Retinal pigment epithelial cell (primary cell): ENCODE data around the gene GRIN3B.

Experiments
- DNase-seq: peaks from one replicate; pipeline ENCODE4 v3.0.0-alpha.2; 2010; ENCODE audit warnings: low read depth
- H3K4me3 ChIP-seq: 2 replicates; pipeline ENCODE4 v1.5.1; 2011; ENCODE audit warnings: mild to moderate bottlenecking, low read length, control low read depth, moderate library complexity
- TF ChIP-seq, protein P1 (sequence below): conservative IDR thresholded peaks from 2 replicates; pipeline ENCODE4 v1.5.1; 2011; ENCODE audit warnings: low read depth, low read length, control low read depth, inconsistent platforms

Gene GRIN3B

DNA sequence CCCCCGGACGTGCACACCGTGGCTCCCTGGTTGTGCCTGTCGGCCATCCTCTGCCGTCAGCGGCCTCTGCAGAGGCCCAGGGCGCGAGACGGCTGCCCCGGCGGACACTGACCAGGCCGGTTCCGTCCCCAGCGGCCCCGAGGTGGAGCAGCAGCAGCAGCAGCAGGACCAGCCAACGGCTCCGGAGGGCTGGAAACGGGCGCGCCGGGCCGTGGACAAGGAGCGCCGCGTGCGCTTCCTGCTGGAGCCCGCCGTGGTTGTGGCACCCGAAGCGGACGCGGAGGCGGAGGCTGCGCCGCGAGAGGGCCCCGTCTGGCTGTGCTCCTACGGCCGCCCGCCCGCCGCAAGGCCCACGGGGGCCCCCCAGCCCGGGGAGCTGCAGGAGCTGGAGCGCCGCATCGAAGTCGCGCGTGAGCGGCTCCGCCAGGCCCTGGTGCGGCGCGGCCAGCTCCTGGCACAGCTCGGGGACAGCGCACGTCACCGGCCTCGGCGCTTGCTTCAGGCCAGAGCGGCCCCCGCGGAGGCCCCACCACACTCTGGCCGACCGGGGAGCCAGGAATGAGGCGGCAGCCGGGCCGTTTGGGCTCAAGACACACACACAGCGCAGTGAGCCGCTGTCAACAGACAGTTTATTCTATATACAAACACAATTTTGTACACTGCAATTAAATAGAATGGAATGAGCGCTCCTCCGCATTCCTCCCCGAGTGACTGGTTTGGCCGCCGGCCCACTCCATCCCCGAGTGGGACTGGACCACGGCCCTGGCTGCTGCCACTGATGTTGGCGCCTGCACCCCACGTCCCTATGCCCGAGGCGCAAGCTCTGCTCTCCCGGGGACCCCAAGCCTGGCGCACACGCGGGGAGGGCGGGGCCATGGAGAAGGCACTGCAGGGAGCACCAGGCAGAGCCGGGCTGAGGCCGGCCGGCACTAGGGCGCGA is 9.1 kb downstream of the GRIN3B start:
- TF ChIP-seq, protein P1, sequence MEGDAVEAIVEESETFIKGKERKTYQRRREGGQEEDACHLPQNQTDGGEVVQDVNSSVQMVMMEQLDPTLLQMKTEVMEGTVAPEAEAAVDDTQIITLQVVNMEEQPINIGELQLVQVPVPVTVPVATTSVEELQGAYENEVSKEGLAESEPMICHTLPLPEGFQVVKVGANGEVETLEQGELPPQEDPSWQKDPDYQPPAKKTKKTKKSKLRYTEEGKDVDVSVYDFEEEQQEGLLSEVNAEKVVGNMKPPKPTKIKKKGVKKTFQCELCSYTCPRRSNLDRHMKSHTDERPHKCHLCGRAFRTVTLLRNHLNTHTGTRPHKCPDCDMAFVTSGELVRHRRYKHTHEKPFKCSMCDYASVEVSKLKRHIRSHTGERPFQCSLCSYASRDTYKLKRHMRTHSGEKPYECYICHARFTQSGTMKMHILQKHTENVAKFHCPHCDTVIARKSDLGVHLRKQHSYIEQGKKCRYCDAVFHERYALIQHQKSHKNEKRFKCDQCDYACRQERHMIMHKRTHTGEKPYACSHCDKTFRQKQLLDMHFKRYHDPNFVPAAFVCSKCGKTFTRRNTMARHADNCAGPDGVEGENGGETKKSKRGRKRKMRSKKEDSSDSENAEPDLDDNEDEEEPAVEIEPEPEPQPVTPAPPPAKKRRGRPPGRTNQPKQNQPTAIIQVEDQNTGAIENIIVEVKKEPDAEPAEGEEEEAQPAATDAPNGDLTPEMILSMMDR: no peak
- DNase-seq: no peak
- no peak overlapping the region for H3K4me3 ChIP-seq

GRCh38 chr19:1009981-1010538 is 9.8 kb downstream of the GRIN3B start:
- DNase-seq: no peak
- H3K4me3 ChIP-seq: no peak overlapping the region
- TF ChIP-seq, protein P1: no peak

- no peak overlapping the region for H3K4me3 ChIP-seq
Observed at GRCh38 chr19:1010586-1011510, 10.6 kb downstream of the GRIN3B start.

DNA sequence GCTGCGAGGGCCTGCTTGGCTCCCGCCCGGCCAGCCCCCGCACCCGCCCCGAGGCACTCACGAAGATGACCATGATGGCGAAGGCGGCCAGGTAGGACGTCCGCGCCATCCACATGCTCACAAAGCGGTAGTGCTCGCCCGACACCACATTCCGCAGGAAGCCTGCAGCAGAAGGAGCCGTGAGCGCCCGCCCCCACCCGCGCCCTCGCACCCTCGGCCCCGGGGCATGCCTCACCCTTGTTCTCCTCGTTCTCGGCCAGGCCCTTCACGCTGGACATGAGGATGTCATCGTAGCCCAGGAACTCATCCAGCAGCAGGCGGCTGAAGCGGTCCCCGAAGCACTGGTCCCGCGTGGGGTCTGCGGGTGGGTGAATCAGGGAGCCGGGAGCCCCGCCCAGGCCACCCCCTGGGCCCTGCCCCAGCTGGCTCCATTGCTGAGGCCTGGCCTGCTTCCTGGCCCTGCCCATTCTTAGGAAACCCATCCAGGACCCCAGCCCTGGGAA is 11.7 kb downstream of the GRIN3B start:
- H3K4me3 ChIP-seq: no peak overlapping the region
- DNase-seq: no peak
- TF ChIP-seq, protein P1: no peak

More at GRCh38 chr19:1010586-1011510, 10.6 kb downstream of the GRIN3B start:
- TF ChIP-seq, protein P1: no peak
- DNase-seq: no peak

DNA sequence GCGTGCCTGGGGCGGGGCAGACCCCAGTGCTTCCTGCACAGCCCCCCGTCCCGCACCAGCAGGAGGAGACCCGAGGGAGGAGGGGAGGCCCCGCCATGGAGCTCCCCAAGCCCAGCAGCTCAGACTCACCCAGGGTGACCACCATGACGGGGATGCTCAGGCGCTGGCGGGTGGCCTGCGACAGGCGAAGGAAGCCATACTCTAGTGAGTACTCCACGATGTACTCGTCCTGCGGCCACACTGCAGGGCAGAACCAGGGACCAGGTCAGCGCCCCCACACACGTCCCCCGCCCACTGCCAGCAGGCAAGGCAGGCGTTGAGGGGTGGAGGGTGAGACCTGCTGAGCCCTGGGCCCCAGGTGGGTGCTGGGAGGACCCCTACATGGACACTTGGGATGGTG is 12.1 kb downstream of the GRIN3B start:
- TF ChIP-seq, protein P1: no peak
- DNase-seq: no peak
- no peak overlapping the region for H3K4me3 ChIP-seq

GRCh38 chr19:1013218-1013617 is 13.0 kb downstream of the GRIN3B start:
- no peak for DNase-seq
- TF ChIP-seq, protein P1: no peak
- H3K4me3 ChIP-seq: no peak overlapping the region
